HEK293 (cell line): ENCODE results near the gene BIVM.

Experiments
- CTCF ChIA-PET: fragments of 350-600 bp; formaldehyde crosslinking; extraction: SDS; loops from one replicate; lab custom pipeline; 2021; ENCODE audit warnings: antibody characterized with exemption; lab: Yijun Ruan, JAX
- POLR2A ChIA-PET: fragments of 300-600 bp; formaldehyde crosslinking; extraction: SDS; loops from one replicate; lab custom pipeline; 2020; ENCODE audit warnings: antibody characterized with exemption, inconsistent platforms; lab: Yijun Ruan, JAX
- H3K27ac ChIP-seq: fragments of 200-500 bp; sonication (Bioruptor generic); 2 replicates; pipeline ENCODE4 v1.5.1; 2014; ENCODE audit warnings: low read depth, low read length, control low read depth, inconsistent platforms; ENCODE audit errors: extremely low read depth
- H3K36me3 ChIP-seq, 2 experiments: fragments of 200-500 bp in 1 of 2; sonication (Bioruptor generic) in 1 of 2; 1 replicate in 1 of 2; 2 replicates in 1 of 2; pipeline ENCODE4 v1.5.1; 2014 to 2017; ENCODE audit warnings: inconsistent platforms in 2 of 2, low read length in 2 of 2; ENCODE audit not compliant: control insufficient read depth in 2 of 2, insufficient read depth in 1 of 2
- H3K4me1 ChIP-seq: fragments of 200-500 bp; sonication (Bioruptor generic); 2 replicates; pipeline ENCODE4 v1.5.1; 2014; ENCODE audit warnings: mild to moderate bottlenecking, low read length, inconsistent platforms; ENCODE audit not compliant: control insufficient read depth, insufficient read depth
- H3K4me3 ChIP-seq: 2 replicates; pipeline ENCODE4 v1.5.1; 2011; ENCODE audit warnings: low read depth, mild to moderate bottlenecking, control low read depth, low read length, moderate library complexity
- H3K9me3 ChIP-seq: fragments of 200-500 bp; sonication (Bioruptor generic); 2 replicates; pipeline ENCODE4 v1.5.1; 2014; ENCODE audit warnings: low read depth, low read length, inconsistent platforms; ENCODE audit not compliant: control insufficient read depth, insufficient read depth
- CTCF ChIP-seq: fragments of 450-650 bp; formaldehyde crosslinking; IDR thresholded peaks from 2 replicates; pipeline ENCODE4 v1.5.1; 2016; ENCODE audit warnings: missing biosample characterization, missing genetic modification characterization
- FEZF1 ChIP-seq: fragments of 450-650 bp; formaldehyde crosslinking; IDR thresholded peaks from 2 replicates; pipeline ENCODE4 v1.5.1; 2016; ENCODE audit warnings: missing biosample characterization, missing genetic modification characterization
- PRDM10 ChIP-seq: fragments of 450-650 bp; formaldehyde crosslinking; IDR thresholded peaks from 2 replicates; pipeline ENCODE4 v1.5.1; 2016; ENCODE audit warnings: missing biosample characterization, missing genetic modification characterization
- RBAK ChIP-seq: fragments of 450-650 bp; formaldehyde crosslinking; IDR thresholded peaks from 2 replicates; pipeline ENCODE4 v1.5.1; 2016; ENCODE audit warnings: missing biosample characterization, missing genetic modification characterization
- REST ChIP-seq: fragments of 450-650 bp; formaldehyde crosslinking; IDR thresholded peaks from 2 replicates; pipeline ENCODE4 v1.5.1; 2016; ENCODE audit warnings: missing biosample characterization, missing genetic modification characterization
- YY1 ChIP-seq: fragments of 450-650 bp; formaldehyde crosslinking; IDR thresholded peaks from 2 replicates; pipeline ENCODE4 v1.5.1; 2018; ENCODE audit warnings: missing biosample characterization, missing genetic modification characterization
- ZNF140 ChIP-seq: fragments of 450-650 bp; formaldehyde crosslinking; IDR thresholded peaks from 2 replicates; pipeline ENCODE4 v1.5.1; 2016; ENCODE audit warnings: missing biosample characterization, missing genetic modification characterization
- ZNF211 ChIP-seq: fragments of 450-650 bp; formaldehyde crosslinking; IDR thresholded peaks from 2 replicates; pipeline ENCODE4 v1.5.1; 2016; ENCODE audit warnings: low read depth, missing biosample characterization, missing genetic modification characterization
- ZNF214 ChIP-seq: fragments of 450-650 bp; formaldehyde crosslinking; IDR thresholded peaks from 2 replicates; pipeline ENCODE4 v1.5.1; 2017; ENCODE audit warnings: missing biosample characterization, mild to moderate bottlenecking, missing genetic modification characterization, borderline replicate concordance
- ZNF292 ChIP-seq: fragments of 450-650 bp; formaldehyde crosslinking; IDR thresholded peaks from 2 replicates; pipeline ENCODE4 v1.5.1; 2016; ENCODE audit warnings: low read depth, missing biosample characterization, missing genetic modification characterization, borderline replicate concordance
- ZNF404 ChIP-seq: fragments of 450-650 bp; formaldehyde crosslinking; IDR thresholded peaks from 2 replicates; pipeline ENCODE4 v1.5.1; 2017; ENCODE audit warnings: missing biosample characterization, missing genetic modification characterization
- ZNF473 ChIP-seq: fragments of 450-650 bp; formaldehyde crosslinking; IDR thresholded peaks from 2 replicates; pipeline ENCODE4 v1.5.1; 2017; ENCODE audit warnings: missing biosample characterization, missing genetic modification characterization
- ZNF518A ChIP-seq: fragments of 450-650 bp; formaldehyde crosslinking; conservative IDR thresholded peaks from 2 replicates; pipeline ENCODE4 v1.5.1; 2016; ENCODE audit warnings: low read depth, missing biosample characterization, missing genetic modification characterization
- ZNF530 ChIP-seq: fragments of 450-650 bp; formaldehyde crosslinking; IDR thresholded peaks from 2 replicates; pipeline ENCODE4 v1.5.1; 2016; ENCODE audit warnings: low read depth, missing biosample characterization, missing genetic modification characterization
- ZNF580 ChIP-seq: fragments of 450-650 bp; formaldehyde crosslinking; IDR thresholded peaks from 2 replicates; pipeline ENCODE4 v1.5.1; 2016; ENCODE audit warnings: missing biosample characterization, missing genetic modification characterization
- ZSCAN18 ChIP-seq: fragments of 450-650 bp; formaldehyde crosslinking; IDR thresholded peaks from 2 replicates; pipeline ENCODE4 v1.5.1; 2016; ENCODE audit warnings: missing biosample characterization, missing genetic modification characterization
- ZXDB ChIP-seq: fragments of 450-650 bp; formaldehyde crosslinking; IDR thresholded peaks from 2 replicates; pipeline ENCODE4 v1.5.1; 2016; ENCODE audit warnings: missing biosample characterization, missing genetic modification characterization

Gene BIVM

GRCh38 chr13:102838982-102839381 is 40.1 kb downstream of the BIVM start:
- H3K4me1 ChIP-seq: no peaks in the 10 kb centered on the region
- no peak overlapping the region for H3K27ac ChIP-seq
- H3K36me3 ChIP-seq: peaks cover 8 to 50% of the 10 kb centered on the region in 2 experiments
- no peak for TF ChIP-seq ZNF214 (tag by site-specific recombination)
- TF ChIP-seq ZNF580 (tag by site-specific recombination): no peak
- TF ChIP-seq ZXDB (tag by site-specific recombination): no peak
- no peak for TF ChIP-seq FEZF1 (tag by site-specific recombination)
- no peak for TF ChIP-seq ZSCAN18 (tag by site-specific recombination)
- no peak for TF ChIP-seq ZNF530 (tag by site-specific recombination)
- no peak for TF ChIP-seq ZNF140 (tag by site-specific recombination)
- no peak for TF ChIP-seq RBAK (tag by site-specific recombination)
- TF ChIP-seq PRDM10: no peak
- no peak for TF ChIP-seq ZNF404 (tag by site-specific recombination)
- no peak for TF ChIP-seq YY1 (tag by site-specific recombination)
- no peak for TF ChIP-seq CTCF (tag by site-specific recombination)
- no peak for TF ChIP-seq ZNF211 (tag by site-specific recombination)
- no peak for TF ChIP-seq ZNF473 (tag by site-specific recombination)
- TF ChIP-seq ZNF292: no peak
- ChIA-PET POLR2A (no interaction called here), CTCF (no interaction called here)
- H3K4me3 ChIP-seq: no peak overlapping the region
- H3K9me3 ChIP-seq: no peaks in the 10 kb centered on the region

- Histone ChIP-seq H3K4me1 (no peaks in the 10 kb centered on the region), H3K4me3 (no peak overlapping the region), H3K9me3 (no peaks in the 10 kb centered on the region), H3K27ac (no peak overlapping the region), H3K36me3 (peaks cover 8 to 48% of the 10 kb centered on the region in 2 experiments; a peak in 2 of 3 replicates)
- POLR2A ChIA-PET: no interaction called here
- CTCF ChIA-PET: interaction anchor here (0.7 kb wide), 1 partner anchor 44 kb away, joined by 3 read pairs; no protein-coding TSS in a partner anchor
- no peak for TF ChIP-seq REST (tag by site-specific recombination)
- TF ChIP-seq ZNF518A: no peak
Measured at GRCh38 chr13:102839462-102839861, 40.5 kb downstream of the BIVM start.
